ENCODE data around the gene DESI2. TPM values are rescaled to one million over a fixed set of nuclear protein-coding genes. Genes with fewer than 3 reads are reported as not detected.
A peak's percentile ranks its signal among the peaks of the same experiment; 100 is the strongest.
"Not testable (repeated sequence)": the region's sequence is repeated elsewhere in the genome, so short reads cannot be mapped to it uniquely, and the experiment has no call there.

DESI2 gene
- total RNA-seq, 2 donors from 2014 or later: 25.3 to 30.6 TPM

DNA sequence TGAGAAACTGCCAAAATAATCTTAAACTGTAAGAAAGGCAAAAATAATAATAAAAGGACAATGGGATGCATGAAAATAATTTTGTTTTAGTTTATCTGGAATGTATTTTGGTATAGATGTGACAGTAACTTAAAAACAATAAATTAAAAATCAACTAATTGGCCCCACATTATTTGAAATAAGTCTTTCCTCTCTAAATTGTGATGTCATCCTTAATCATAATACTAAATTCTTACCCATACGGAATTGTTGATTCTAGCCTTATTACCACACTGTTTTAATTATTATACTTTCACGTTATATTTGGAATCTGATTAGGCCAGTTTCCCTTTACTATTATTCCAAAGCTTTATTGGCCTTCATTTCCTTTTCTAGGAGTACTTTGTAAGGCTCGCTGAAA, 7.7 kb downstream of the DESI2 start:
- intact Hi-C loops (cut with DNase I): no loop called here
- Histone ChIP-seq H3K4me1 (replicated peaks) (peaks cover 3% of the 10 kb centered on the region), H3K4me3 (no peak overlapping the region), H3K27me3 (replicated peaks; ENCODE audit: insufficient read depth) (no peaks in the 10 kb centered on the region), H3K36me3 (no peaks in the 10 kb centered on the region), H3K9me3 (no peaks in the 10 kb centered on the region), H3K27ac (no peak overlapping the region)
- TF ChIP-seq POLR2A (IDR thresholded peaks at IDR 0.05): no peak
- TF ChIP-seq, protein P1, sequence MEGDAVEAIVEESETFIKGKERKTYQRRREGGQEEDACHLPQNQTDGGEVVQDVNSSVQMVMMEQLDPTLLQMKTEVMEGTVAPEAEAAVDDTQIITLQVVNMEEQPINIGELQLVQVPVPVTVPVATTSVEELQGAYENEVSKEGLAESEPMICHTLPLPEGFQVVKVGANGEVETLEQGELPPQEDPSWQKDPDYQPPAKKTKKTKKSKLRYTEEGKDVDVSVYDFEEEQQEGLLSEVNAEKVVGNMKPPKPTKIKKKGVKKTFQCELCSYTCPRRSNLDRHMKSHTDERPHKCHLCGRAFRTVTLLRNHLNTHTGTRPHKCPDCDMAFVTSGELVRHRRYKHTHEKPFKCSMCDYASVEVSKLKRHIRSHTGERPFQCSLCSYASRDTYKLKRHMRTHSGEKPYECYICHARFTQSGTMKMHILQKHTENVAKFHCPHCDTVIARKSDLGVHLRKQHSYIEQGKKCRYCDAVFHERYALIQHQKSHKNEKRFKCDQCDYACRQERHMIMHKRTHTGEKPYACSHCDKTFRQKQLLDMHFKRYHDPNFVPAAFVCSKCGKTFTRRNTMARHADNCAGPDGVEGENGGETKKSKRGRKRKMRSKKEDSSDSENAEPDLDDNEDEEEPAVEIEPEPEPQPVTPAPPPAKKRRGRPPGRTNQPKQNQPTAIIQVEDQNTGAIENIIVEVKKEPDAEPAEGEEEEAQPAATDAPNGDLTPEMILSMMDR (IDR thresholded peaks at IDR 0.05): no peak
- 98% methylated on average over 3 of the region's 3 CpGs for WGBS
- no peak for DNase-seq (ENCODE audit: low spot score)

- H3K27me3 ChIP-seq (replicated peaks; ENCODE audit: insufficient read depth); H3K4me3 ChIP-seq; intact Hi-C loops (cut with DNase I); DNase-seq (ENCODE audit: low spot score); H3K36me3 ChIP-seq; H3K9me3 ChIP-seq; H3K27ac ChIP-seq; H3K4me1 ChIP-seq (replicated peaks): not testable (repeated sequence)
- WGBS: 93% methylated on average over 2 of the region's 4 CpGs
These were observed 8.8 kb downstream of the DESI2 start for GRCh38 chr1:244661569-244662312.

DNA sequence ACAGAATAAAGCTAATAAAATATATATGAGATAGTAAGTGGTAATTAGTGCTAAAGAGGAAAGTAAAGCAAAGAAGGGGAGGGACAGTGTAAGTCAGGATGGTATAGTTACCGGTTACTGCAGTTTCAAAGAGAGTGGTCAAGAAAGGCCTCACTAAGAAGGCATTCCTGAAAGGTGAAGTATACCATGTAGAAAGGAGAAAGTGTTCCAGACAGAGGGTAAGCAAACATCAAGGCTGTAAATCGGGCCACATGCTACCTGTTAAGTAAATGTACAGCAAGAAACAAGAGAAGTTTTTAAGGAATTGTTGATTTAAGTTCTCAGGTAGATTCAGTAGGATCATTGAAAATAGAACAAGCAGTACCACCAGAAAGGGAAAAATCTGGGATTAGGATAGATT, 9.7 kb downstream of the DESI2 start:
- intact Hi-C loops (cut with DNase I): no loop called here
- Histone ChIP-seq H3K27me3 (replicated peaks; ENCODE audit: insufficient read depth) (no peaks in the 10 kb centered on the region), H3K36me3 (no peaks in the 10 kb centered on the region), H3K27ac (peak overlapping the region in 1 of 2 donors; percentile 49), H3K4me3 (no peak overlapping the region), H3K9me3 (no peaks in the 10 kb centered on the region), H3K4me1 (replicated peaks) (no peaks in the 10 kb centered on the region)
- 42% methylated on average over 2 of the region's 2 CpGs for WGBS
- peak; percentile 83 for TF ChIP-seq POLR2AphosphoS5 (IDR thresholded peaks at IDR 0.05)
- TF ChIP-seq, protein P1 (IDR thresholded peaks at IDR 0.05): no peak
- no peak for TF ChIP-seq POLR2A (IDR thresholded peaks at IDR 0.05)
- DNase-seq (ENCODE audit: low spot score): peak; percentile 64

GRCh38 chr1:244664353-244664752, 11.4 kb downstream of the DESI2 start:
- intact Hi-C loops (cut with DNase I): no loop called here
- TF ChIP-seq, protein P1 (IDR thresholded peaks at IDR 0.05): no peak
- TF ChIP-seq POLR2AphosphoS5 (IDR thresholded peaks at IDR 0.05) (no peak), POLR2A (IDR thresholded peaks at IDR 0.05) (no peak)
- 89% methylated on average over 3 of the region's 3 CpGs for whole genome bisulfite sequencing
- Histone ChIP-seq H3K27me3 (replicated peaks; ENCODE audit: insufficient read depth) (no peaks in the 10 kb centered on the region), H3K36me3 (no peaks in the 10 kb centered on the region), H3K4me1 (replicated peaks) (no peaks in the 10 kb centered on the region), H3K4me3 (no peak overlapping the region), H3K27ac (no peak overlapping the region), H3K9me3 (no peaks in the 10 kb centered on the region)
- no peak for DNase-seq (ENCODE audit: low spot score)

DNA sequence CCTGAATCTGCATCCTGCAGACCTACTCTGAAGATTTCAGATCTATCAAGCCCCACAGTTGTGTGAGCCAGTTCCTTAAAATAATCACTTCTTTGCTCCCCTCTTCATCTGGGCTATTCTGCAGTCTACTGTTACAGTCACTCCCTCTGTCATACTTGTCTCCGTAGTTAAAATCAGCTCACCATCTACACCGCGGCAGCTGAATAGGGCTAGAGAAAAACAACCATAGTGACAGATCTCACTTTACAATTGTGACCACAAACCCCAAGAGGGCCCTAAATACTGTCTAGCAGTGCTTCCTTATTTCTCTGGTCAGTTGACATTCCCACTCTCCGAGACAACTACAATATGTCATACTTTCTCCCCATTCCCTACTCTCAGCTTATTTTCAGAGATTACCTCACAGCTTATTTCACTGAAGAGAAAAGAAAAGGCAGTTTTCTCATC, 12.9 kb downstream of the DESI2 start:
- H3K9me3 ChIP-seq: no peaks in the 10 kb centered on the region
- no peaks in the 10 kb centered on the region for H3K4me1 ChIP-seq (replicated peaks)
- WGBS: 69% methylated on average over 4 of the region's 4 CpGs
- TF ChIP-seq, protein P1 (IDR thresholded peaks at IDR 0.05): no peak
- TF ChIP-seq POLR2AphosphoS5 (IDR thresholded peaks at IDR 0.05): no peak
- H3K4me3 ChIP-seq: no peak overlapping the region
- H3K27ac ChIP-seq: no peak overlapping the region
- H3K27me3 ChIP-seq (replicated peaks; ENCODE audit: insufficient read depth): no peaks in the 10 kb centered on the region
- DNase-seq (ENCODE audit: low spot score): no peak
- intact Hi-C loops (cut with DNase I): no loop called here
- no peaks in the 10 kb centered on the region for H3K36me3 ChIP-seq

DNA sequence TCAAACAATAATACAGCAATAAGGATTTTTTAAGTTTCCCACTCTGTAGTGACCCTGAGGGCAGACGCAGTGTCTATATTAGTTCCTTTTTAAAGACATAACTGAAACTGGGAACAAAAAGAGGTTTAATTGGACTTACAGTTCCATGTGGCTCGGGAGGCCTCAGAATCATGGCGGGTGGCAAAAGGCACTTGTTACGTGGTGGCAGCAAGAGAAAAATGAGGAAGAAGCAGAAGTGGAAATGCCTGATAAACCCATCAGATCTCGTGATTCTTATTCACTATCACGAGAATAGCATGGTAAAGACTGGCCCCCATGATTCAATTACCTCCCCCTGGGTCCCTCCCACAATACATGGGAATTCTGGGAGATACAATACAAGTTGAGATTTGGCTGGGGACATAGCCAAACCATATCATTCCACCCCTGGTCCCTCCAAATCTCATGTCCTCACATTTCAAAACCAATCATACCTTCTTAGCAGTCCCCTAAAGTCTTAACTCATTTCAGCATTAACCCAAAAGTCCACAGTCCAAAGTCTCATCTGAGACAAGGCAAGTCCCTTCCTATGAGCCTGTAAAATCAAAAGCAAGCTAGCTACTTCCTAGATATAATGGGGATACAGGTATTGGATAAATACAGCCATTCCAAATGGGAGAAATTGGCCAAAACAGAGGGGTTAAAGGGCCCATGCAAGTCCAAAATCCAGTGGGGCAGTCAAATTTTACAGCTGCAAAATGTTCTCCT, 13.9 kb downstream of the DESI2 start:
- H3K27ac ChIP-seq; intact Hi-C loops (cut with DNase I); H3K4me3 ChIP-seq; H3K9me3 ChIP-seq; H3K4me1 ChIP-seq (replicated peaks); H3K36me3 ChIP-seq; H3K27me3 ChIP-seq (replicated peaks; ENCODE audit: insufficient read depth); DNase-seq (ENCODE audit: low spot score): not testable (repeated sequence)
- 90% methylated on average over 6 of the region's 6 CpGs for WGBS

Measured in prostate gland (tissue), 2 donors.